Esophagus muscularis mucosa (tissue), 3 donors: ENCODE measurements around the gene NBEA.

Experiments
- CTCF ChIP-seq, 3 experiments: fragments of 200-600 bp in 2 of 3; fragments of 450-650 bp in 1 of 3; sonication (generic) in 2 of 3; IDR thresholded peaks; one replicate each; pipeline ENCODE4 v1.5.1; 2017 to 2019; ENCODE audit warnings: antibody characterized with exemption in 3 of 3, mild to moderate bottlenecking in 2 of 3, moderate library complexity in 1 of 3
- POLR2AphosphoS5 ChIP-seq, 2 donors: sonication (generic); formaldehyde crosslinking; IDR thresholded peaks; one replicate each; pipeline ENCODE4 v1.6.1; 2017; ENCODE audit warnings: antibody characterized with exemption in 2 of 2

GRCh38 chr13:34941436-34941834, 635 bp upstream of the NBEA start:
- TF ChIP-seq CTCF (IDR thresholded peaks at IDR 0.05) (no peak), POLR2AphosphoS5 (IDR thresholded peaks at IDR 0.05) (no peak)
